Sigmoid colon (tissue), 4 donors: ENCODE data around the gene NHEJ1.

ENCODE experiments used
- CTCF ChIP-seq, 4 experiments: fragments of 450-650 bp in 3 of 4; fragments of 200-600 bp in 1 of 4; IDR thresholded peaks; one replicate each; pipeline ENCODE4 v1.5.1; 2016 to 2019; ENCODE audit warnings: antibody characterized with exemption in 4 of 4, mild to moderate bottlenecking in 3 of 4, moderate library complexity in 2 of 4
- EP300 ChIP-seq, 4 donors: sonication (generic); formaldehyde crosslinking; IDR thresholded peaks; one replicate each; pipeline ENCODE4 v1.6.1; 2017; ENCODE audit warnings: antibody characterized with exemption in 4 of 4
- POLR2A ChIP-seq, 2 donors: fragments of 450-650 bp; IDR thresholded peaks; one replicate each; pipeline ENCODE4 v1.6.1; 2016; ENCODE audit warnings: antibody characterized with exemption in 2 of 2, mild to moderate bottlenecking in 2 of 2, moderate library complexity in 2 of 2
- POLR2AphosphoS5 ChIP-seq, 4 donors: sonication (generic); formaldehyde crosslinking; IDR thresholded peaks; one replicate each; pipeline ENCODE4 v1.6.1; 2017; ENCODE audit warnings: antibody characterized with exemption in 4 of 4

GRCh38 chr2:219037783-219038499 lies 122.7 kb downstream of the NHEJ1 start:
- no peak for TF ChIP-seq POLR2A (IDR thresholded peaks at IDR 0.05)
- no peak for TF ChIP-seq CTCF (IDR thresholded peaks at IDR 0.05)
- TF ChIP-seq EP300 (IDR thresholded peaks at IDR 0.05) = no peak
- TF ChIP-seq POLR2AphosphoS5 (IDR thresholded peaks at IDR 0.05) = no peak
